ENCODE data around the gene PAX2. TPM values are rescaled to one million over a fixed set of nuclear protein-coding genes. Genes with fewer than 3 reads are reported as not detected.

Gene PAX2
- total and polyA plus RNA-seq, 12 donors, result 0.07 to 0.25 (median 0.10) TPM; not detected in 8

DNA sequence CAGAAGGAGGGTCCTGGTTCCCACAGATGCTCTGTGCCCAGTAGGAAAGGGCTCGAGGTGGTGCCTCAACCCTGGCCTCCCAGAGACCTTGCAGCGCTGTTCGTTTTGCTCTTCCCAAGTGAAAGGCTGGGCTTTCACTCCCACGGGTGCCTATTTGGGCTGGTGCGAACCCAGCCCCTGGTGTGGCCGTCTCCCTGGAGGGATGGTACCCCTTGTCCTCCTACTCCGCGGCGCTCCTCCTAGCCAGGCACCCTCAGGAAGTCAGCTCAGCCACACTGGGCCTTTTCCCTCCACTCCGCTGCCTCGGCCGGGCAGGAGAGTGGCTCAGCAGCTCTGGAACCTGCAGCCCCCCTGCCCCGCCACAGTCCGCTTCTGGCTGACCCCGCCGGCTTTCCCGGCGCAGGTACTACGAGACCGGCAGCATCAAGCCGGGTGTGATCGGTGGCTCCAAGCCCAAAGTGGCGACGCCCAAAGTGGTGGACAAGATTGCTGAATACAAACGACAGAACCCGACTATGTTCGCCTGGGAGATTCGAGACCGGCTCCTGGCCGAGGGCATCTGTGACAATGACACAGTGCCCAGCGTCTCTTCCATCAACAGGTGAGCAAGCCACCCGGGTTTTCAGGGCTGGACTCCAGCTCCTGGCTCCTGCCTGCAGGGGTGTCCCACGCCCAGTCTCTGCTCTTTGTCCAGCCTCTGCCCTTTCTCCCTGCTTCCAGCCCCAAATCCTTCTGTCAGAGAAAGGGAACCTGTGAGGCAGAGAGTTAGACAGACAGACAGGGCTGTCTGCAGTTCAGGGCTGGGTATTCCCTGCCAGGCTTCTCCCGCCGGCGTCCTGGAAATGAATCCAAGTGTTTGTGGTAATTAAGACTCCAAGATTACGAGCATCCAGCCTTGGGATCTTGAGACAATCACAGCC is 5.2 kb downstream of the PAX2 start:
- TF ChIP-seq POLR2A (IDR thresholded peaks at IDR 0.05), result no peak
- TF ChIP-seq, protein P1, sequence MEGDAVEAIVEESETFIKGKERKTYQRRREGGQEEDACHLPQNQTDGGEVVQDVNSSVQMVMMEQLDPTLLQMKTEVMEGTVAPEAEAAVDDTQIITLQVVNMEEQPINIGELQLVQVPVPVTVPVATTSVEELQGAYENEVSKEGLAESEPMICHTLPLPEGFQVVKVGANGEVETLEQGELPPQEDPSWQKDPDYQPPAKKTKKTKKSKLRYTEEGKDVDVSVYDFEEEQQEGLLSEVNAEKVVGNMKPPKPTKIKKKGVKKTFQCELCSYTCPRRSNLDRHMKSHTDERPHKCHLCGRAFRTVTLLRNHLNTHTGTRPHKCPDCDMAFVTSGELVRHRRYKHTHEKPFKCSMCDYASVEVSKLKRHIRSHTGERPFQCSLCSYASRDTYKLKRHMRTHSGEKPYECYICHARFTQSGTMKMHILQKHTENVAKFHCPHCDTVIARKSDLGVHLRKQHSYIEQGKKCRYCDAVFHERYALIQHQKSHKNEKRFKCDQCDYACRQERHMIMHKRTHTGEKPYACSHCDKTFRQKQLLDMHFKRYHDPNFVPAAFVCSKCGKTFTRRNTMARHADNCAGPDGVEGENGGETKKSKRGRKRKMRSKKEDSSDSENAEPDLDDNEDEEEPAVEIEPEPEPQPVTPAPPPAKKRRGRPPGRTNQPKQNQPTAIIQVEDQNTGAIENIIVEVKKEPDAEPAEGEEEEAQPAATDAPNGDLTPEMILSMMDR (IDR thresholded peaks at IDR 0.05), result no peak
- Histone ChIP-seq H3K9me3 (replicated peaks in 1 of 3) (no peaks in the 10 kb centered on the region), H3K27ac (no peak overlapping the region), H3K27me3 (peaks cover 72% of the 10 kb centered on the region), H3K4me1 (replicated peaks in 1 of 2) (peaks cover 4 to 6% of the 10 kb centered on the region in 2 donors), H3K36me3 (replicated peaks in 1 of 2) (no peaks in the 10 kb centered on the region), H3K4me3 (no peak overlapping the region)
- intact Hi-C loops (cut with DNase I), result no loop called here
- WGBS, 4 donors, result 20 to 34% (median 32%) methylated on average over 23 to 37 of the region's 37 CpGs
- DNase-seq, result no peak

DNA sequence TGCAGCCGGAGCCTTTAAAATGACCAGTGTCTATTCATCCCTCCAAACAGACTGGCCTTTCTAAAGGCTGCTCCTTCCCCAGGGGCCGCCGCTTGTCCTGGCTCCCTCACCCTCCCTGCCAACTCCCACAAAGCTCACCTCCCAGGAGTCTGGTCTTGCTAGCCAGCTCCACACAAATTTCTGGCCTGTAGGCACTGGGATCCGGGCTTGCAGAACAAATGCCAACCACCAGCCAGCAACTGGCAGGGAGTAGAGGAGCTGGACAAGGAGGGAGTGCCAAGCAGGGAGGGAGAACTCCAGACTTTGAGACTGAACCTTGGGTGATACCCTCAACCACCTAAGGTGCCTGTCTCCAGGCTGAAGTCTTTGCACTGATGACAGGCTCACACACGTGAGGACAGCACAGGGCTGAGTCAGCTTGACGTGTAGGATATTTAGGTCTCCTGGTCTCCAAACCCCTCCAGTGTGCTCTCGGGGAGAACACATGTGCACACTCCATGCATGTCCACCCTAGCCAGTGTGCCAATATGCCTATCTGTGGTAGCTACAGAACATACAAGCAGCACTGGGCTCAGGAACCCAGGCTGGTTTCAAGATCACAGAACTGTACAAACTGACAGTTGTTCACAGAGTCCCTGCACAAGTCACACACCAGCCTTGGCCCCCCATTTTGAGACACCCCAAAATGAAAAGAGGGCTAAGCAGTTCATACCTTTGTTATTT is 6.0 kb downstream of the PAX2 start:
- Histone ChIP-seq H3K4me3 (no peak overlapping the region), H3K27me3 (peaks cover 69% of the 10 kb centered on the region), H3K4me1 (replicated peaks in 1 of 2) (no peaks in the 10 kb centered on the region), H3K9me3 (replicated peaks in 1 of 3) (no peaks in the 10 kb centered on the region), H3K27ac (no peak overlapping the region), H3K36me3 (replicated peaks in 1 of 2) (no peaks in the 10 kb centered on the region)
- intact Hi-C loops (cut with DNase I), result no loop called here
- no peak for DNase-seq
- 57 to 67% (median 59%) methylated on average over 6 to 7 of the region's 7 CpGs for WGBS, 4 donors
- no peak for TF ChIP-seq POLR2A (IDR thresholded peaks at IDR 0.05)
- TF ChIP-seq, protein P1 (IDR thresholded peaks at IDR 0.05), result no peak

DNA sequence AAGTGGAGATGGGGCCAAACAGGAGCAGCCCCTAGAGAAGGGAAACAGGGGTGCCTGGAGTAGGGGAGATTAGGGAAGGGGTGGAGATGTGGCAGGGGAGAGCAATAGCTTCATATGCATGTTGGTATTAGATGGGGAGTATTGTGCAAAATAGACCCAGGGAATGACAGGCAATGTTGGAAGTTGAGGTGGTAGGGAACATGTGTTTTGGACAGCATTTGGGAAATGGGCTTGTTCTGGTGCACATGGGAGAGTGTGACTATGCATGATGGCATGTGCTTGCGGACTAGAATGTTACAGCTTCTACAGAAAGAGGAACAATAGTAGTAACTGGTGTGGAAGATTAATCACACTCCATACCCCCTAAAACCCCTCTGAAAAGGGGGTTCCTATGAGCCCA is 10.4 kb downstream of the PAX2 start:
- intact Hi-C loops (cut with DNase I), result no loop called here
- no peaks in the 10 kb centered on the region for H3K36me3 ChIP-seq (replicated peaks in 1 of 2)
- 72 to 95% (median 85%) methylated on average over 1 of the region's 1 CpG for WGBS, 4 donors
- H3K9me3 ChIP-seq (replicated peaks in 1 of 3), result no peaks in the 10 kb centered on the region
- H3K27ac ChIP-seq, result no peak overlapping the region
- no peak for DNase-seq
- no peaks in the 10 kb centered on the region for H3K4me1 ChIP-seq (replicated peaks in 1 of 2)
- TF ChIP-seq, protein P1 (IDR thresholded peaks at IDR 0.05), result no peak
- no peak for TF ChIP-seq POLR2A (IDR thresholded peaks at IDR 0.05)
- no peak overlapping the region for H3K4me3 ChIP-seq
- peaks cover 29% of the 10 kb centered on the region for H3K27me3 ChIP-seq

DNA sequence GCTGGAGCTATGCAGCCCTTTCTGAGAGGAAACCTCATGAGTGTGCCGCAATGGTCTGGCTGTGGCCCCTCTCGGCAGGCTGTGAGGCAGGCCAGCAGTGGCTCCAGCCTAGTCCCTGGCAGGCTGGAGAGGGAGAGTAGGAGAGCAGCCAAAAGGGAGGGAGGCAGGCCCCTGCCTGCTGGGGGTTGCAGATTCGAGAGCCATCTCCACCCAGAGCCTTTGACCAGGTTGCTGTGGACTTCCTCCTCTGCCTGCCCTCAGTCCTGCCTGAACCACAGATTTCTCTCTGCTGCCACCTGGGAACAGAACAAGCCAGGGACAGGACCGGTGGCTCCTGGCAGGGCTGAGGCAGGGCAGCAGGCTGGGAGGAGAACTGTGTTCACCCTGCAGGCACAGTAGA is 13.9 kb downstream of the PAX2 start:
- Histone ChIP-seq H3K9me3 (replicated peaks in 1 of 3) (no peaks in the 10 kb centered on the region), H3K4me1 (replicated peaks in 1 of 2) (no peaks in the 10 kb centered on the region), H3K36me3 (replicated peaks in 1 of 2) (no peaks in the 10 kb centered on the region), H3K4me3 (no peak overlapping the region), H3K27ac (no peak overlapping the region), H3K27me3 (peaks cover 10% of the 10 kb centered on the region)
- 65 to 83% (median 69%) methylated on average over 3 to 4 of the region's 4 CpGs for WGBS, 4 donors
- DNase-seq, result no peak
- intact Hi-C loops (cut with DNase I), result no loop called here
- TF ChIP-seq, protein P1 (IDR thresholded peaks at IDR 0.05), result no peak
- no peak for TF ChIP-seq POLR2A (IDR thresholded peaks at IDR 0.05)

Data from adrenal gland (tissue), 12 donors.